Esophagus (tissue), 2 donors: ENCODE measurements around the gene SNRPA1. TPM values are rescaled to one million over a fixed set of nuclear protein-coding genes. Genes with fewer than 3 reads are reported as not detected.

ENCODE experiments used
- H3K27ac ChIP-seq, 2 donors: one replicate each; pipeline ENCODE4 v1.5.1; 2013; ENCODE audit warnings: low read depth in 2 of 2, mild to moderate bottlenecking in 2 of 2, inconsistent platforms in 1 of 2, low read length in 1 of 2, moderate library complexity in 1 of 2
- H3K27me3 ChIP-seq, 2 donors: one replicate each; pipeline ENCODE4 v1.6.1; 2013; ENCODE audit warnings: low read length in 2 of 2, control low read depth in 1 of 2, mild to moderate bottlenecking in 1 of 2; ENCODE audit not compliant: insufficient read depth in 2 of 2, control insufficient read depth in 1 of 2
- H3K36me3 ChIP-seq, 2 donors: one replicate each; pipeline ENCODE4 v1.6.1; 2013; ENCODE audit warnings: low read length in 1 of 2; ENCODE audit not compliant: control insufficient read depth in 2 of 2, insufficient read depth in 2 of 2
- H3K4me1 ChIP-seq, 2 donors: one replicate each; pipeline ENCODE4 v1.6.1; 2013; ENCODE audit warnings: low read length in 1 of 2; ENCODE audit not compliant: control insufficient read depth in 2 of 2, insufficient read depth in 2 of 2
- H3K4me3 ChIP-seq, 2 donors: one replicate each; pipeline ENCODE4 v1.5.1; 2013; ENCODE audit warnings: low read length in 2 of 2, mild to moderate bottlenecking in 2 of 2, low read depth in 1 of 2, moderate library complexity in 1 of 2
- H3K9me3 ChIP-seq, 2 donors: one replicate each; pipeline ENCODE4 v1.6.1; 2013; ENCODE audit warnings: mild to moderate bottlenecking in 2 of 2, low read depth in 1 of 2, low read length in 1 of 2, moderate library complexity in 1 of 2; ENCODE audit not compliant: control insufficient read depth in 2 of 2, insufficient read depth in 1 of 2
- WGBS, 2 donors: extraction: QIAGEN DNeasy Blood & Tissue Kit; methylation state at CpG; one replicate each; pipeline ENCODE4 v1.1.7; 2013; 5-methylcytosine and 5-hydroxymethylcytosine counted together
- polyA plus RNA-seq, 2 donors: library from polyadenylated mRNA; stranded (reverse); fragments of 200-250 nt; gene quantifications; one replicate each; pipeline ENCODE4 v1.2.3, GENCODE V29; 2013
- donor health status: healthy with polysubstance abuse.
- donor health status: Bipolar disorder and iron deficiency.

The SNRPA1 gene
- polyA plus RNA-seq, 2 donors, result 38.9 to 53.2 TPM

- Histone ChIP-seq H3K9me3 (no peaks in the 10 kb centered on the region), H3K27ac (peak overlapping the region in 1 of 2 donors; percentile 40)
Measured at GRCh38 chr15:101264911-101265641, 30.0 kb downstream of the SNRPA1 start.

GRCh38 chr15:101264011-101264410 is 31.0 kb downstream of the SNRPA1 start:
- Histone ChIP-seq H3K9me3 (no peaks in the 10 kb centered on the region), H3K36me3 (no peaks in the 10 kb centered on the region), H3K4me3 (no peak overlapping the region), H3K27me3 (no peaks in the 10 kb centered on the region), H3K4me1 (no peaks in the 10 kb centered on the region), H3K27ac (no peak overlapping the region)
- WGBS, 2 donors, result 87 to 90% methylated on average over 4 of the region's 4 CpGs

More at GRCh38 chr15:101264911-101265641, 30.0 kb downstream of the SNRPA1 start:
- H3K27me3 ChIP-seq, result no peaks in the 10 kb centered on the region
- H3K4me3 ChIP-seq, result no peak overlapping the region
- no peaks in the 10 kb centered on the region for H3K4me1 ChIP-seq
- H3K36me3 ChIP-seq, result no peaks in the 10 kb centered on the region
- 81 to 83% methylated on average over 17 of the region's 17 CpGs for WGBS, 2 donors

DNA sequence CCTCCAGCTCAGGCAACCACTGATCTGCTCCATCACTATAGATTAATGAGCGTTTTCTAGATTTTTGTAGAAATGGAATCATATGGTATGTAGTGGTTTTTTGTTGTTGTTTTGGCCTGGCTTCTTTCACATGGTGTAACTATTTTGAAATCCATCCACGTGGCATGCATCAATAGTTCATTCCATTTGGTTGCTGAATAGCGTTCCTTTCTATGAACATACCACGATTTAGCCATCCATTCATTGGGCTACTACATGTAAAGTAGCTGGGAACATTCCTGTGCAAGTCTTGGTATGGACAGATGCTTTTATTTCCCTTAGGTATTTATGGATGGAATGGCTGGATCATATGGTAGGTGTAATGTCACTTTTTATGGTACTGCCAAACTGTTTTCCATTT is 32.5 kb downstream of the SNRPA1 start:
- Histone ChIP-seq H3K4me3 (no peak overlapping the region), H3K27me3 (no peaks in the 10 kb centered on the region), H3K27ac (no peak overlapping the region), H3K9me3 (no peaks in the 10 kb centered on the region), H3K4me1 (no peaks in the 10 kb centered on the region), H3K36me3 (no peaks in the 10 kb centered on the region)
- 81 to 88% methylated on average over 4 of the region's 4 CpGs for WGBS, 2 donors

GRCh38 chr15:101258238-101259144 is 36.6 kb downstream of the SNRPA1 start:
- Histone ChIP-seq H3K27me3 (no peaks in the 10 kb centered on the region), H3K36me3 (no peaks in the 10 kb centered on the region), H3K27ac (no peak overlapping the region), H3K4me3 (no peak overlapping the region), H3K4me1 (no peaks in the 10 kb centered on the region), H3K9me3 (no peaks in the 10 kb centered on the region)
- WGBS, 2 donors, result 31 to 32% methylated on average over 11 of the region's 11 CpGs

DNA sequence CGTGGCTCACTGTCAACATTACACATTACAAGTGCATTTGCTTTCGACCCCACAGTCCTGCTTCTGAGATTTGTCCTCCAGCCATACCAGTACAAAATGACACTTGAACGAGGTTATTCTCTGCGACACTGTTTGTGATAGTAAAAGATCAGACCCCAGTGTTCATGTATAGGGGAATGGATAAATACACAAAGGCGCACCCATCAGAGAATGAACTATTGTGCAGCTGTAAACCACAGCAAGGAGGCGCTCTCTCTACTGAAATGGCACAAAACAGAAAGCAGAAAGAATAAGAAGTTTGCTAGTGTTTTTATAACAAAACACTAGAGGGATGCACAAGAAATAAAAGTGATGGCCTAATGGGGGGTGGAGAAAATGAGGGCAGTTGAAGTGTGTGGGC is 38.3 kb downstream of the SNRPA1 start:
- 91 to 94% methylated on average over 6 of the region's 6 CpGs for WGBS, 2 donors
- Histone ChIP-seq H3K27me3 (no peaks in the 10 kb centered on the region), H3K4me3 (no peak overlapping the region), H3K9me3 (no peaks in the 10 kb centered on the region), H3K27ac (no peak overlapping the region), H3K4me1 (no peaks in the 10 kb centered on the region), H3K36me3 (no peaks in the 10 kb centered on the region)

DNA sequence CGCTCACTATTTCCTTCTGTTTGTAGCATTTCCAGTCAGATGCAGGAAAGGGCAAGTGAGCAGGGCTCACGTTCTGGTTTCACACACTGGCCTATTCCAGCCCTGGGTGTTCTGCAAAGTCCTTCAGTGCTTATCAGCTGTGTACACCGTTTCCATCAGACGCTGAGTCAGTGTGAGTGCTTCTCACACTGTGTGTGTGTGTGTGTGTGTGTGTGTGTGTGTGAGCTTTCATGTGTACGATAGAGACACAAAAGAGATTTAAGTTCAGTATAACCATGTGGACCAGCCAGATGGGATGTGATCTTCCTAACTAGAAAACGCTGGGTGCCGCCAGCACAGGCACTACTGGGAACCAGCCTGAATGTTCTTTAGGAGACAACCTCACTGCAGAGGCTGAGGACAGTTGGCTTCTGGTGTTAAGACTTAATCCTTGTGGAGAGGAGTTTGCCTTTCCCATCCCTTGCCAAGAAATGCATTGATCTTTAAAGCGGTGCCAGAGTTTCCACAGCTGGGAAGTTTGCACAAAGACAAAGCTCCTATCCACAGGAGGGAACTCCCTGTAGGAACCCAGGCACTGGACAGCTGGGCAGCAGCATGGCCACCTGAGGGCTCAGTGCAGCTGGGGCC is 39.3 kb downstream of the SNRPA1 start:
- no peaks in the 10 kb centered on the region for H3K27me3 ChIP-seq

GRCh38 chr15:101255051-101255395 is 40.0 kb downstream of the SNRPA1 start:
- no peaks in the 10 kb centered on the region for H3K36me3 ChIP-seq
- no peaks in the 10 kb centered on the region for H3K9me3 ChIP-seq
- WGBS, 2 donors, result 62 to 69% methylated on average over 5 of the region's 5 CpGs
- H3K27ac ChIP-seq, result no peak overlapping the region
- H3K4me3 ChIP-seq, result no peak overlapping the region
- H3K4me1 ChIP-seq, result no peaks in the 10 kb centered on the region
- no peaks in the 10 kb centered on the region for H3K27me3 ChIP-seq

More for the DNA sequence above, 39.3 kb downstream of the SNRPA1 start:
- H3K4me1 ChIP-seq, result no peaks in the 10 kb centered on the region
- no peaks in the 10 kb centered on the region for H3K36me3 ChIP-seq
- H3K9me3 ChIP-seq, result no peaks in the 10 kb centered on the region
- no peak overlapping the region for H3K27ac ChIP-seq
- WGBS, 2 donors, result 44 to 49% methylated on average over 8 of the region's 8 CpGs
- no peak overlapping the region for H3K4me3 ChIP-seq

- H3K27me3 ChIP-seq, result no peaks in the 10 kb centered on the region
- WGBS, 2 donors, result 87 to 90% methylated on average over 11 of the region's 11 CpGs
- H3K4me1 ChIP-seq, result no peaks in the 10 kb centered on the region
- H3K27ac ChIP-seq, result no peak overlapping the region
- no peak overlapping the region for H3K4me3 ChIP-seq
- H3K9me3 ChIP-seq, result no peaks in the 10 kb centered on the region
- no peaks in the 10 kb centered on the region for H3K36me3 ChIP-seq
Measured at GRCh38 chr15:101254157-101255050, 40.6 kb downstream of the SNRPA1 start.

DNA sequence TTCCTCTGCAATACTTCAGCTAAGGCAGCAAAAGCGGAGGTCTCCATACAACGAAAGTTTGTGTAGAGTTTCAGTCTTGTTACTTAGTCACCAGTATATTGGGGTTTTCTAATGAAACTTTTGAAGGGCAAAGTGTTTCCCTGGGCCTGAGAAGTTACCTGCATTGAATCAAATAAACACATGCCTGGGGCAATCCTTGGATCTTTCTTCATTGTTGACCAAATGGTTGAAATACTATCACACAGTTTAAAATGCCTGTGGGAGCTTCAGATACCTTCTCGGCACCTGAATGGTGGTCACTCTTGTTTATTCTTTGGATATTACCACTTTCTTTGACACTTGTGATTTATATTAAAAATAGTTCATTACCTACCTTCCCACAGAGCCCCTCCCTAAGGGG is 42.2 kb downstream of the SNRPA1 start:
- Histone ChIP-seq H3K9me3 (no peaks in the 10 kb centered on the region), H3K27ac (no peak overlapping the region), H3K36me3 (no peaks in the 10 kb centered on the region), H3K4me1 (no peaks in the 10 kb centered on the region), H3K27me3 (no peaks in the 10 kb centered on the region), H3K4me3 (peak overlapping the region in 1 of 2 donors; percentile 81)
- 33 to 39% methylated on average over 3 of the region's 3 CpGs for WGBS, 2 donors
